Sigmoid colon (tissue), 7 donors: ENCODE measurements around the gene PRR22. TPM values are rescaled to one million over a fixed set of nuclear protein-coding genes. Genes with fewer than 3 reads are reported as not detected.

Source experiments
- DNase-seq: peaks from one replicate; pipeline ENCODE4 v3.0.0-alpha.2; 2019
- H3K27ac ChIP-seq, 4 donors: fragments of 200-600 bp; sonication (generic); one replicate each; pipeline ENCODE4 v1.5.1; 2016 to 2019; ENCODE audit warnings: mild to moderate bottlenecking in 1 of 4
- H3K27me3 ChIP-seq, 3 donors: fragments of 200-600 bp; sonication (generic); one replicate each; pipeline ENCODE4 v1.5.1; 2019; ENCODE audit warnings: mild to moderate bottlenecking in 1 of 3
- H3K36me3 ChIP-seq, 4 donors: fragments of 200-600 bp; sonication (generic); one replicate each; pipeline ENCODE4 v1.5.1; 2016 to 2019
- H3K4me1 ChIP-seq, 4 donors: fragments of 200-600 bp; sonication (generic); one replicate each; pipeline ENCODE4 v1.5.1; 2017 to 2019
- H3K4me3 ChIP-seq, 4 donors: fragments of 200-600 bp; sonication (generic); one replicate each; pipeline ENCODE4 v1.5.1; 2017 to 2019; ENCODE audit warnings: mild to moderate bottlenecking in 2 of 4, moderate library complexity in 1 of 4
- H3K9me3 ChIP-seq, 4 donors: fragments of 200-600 bp in 3 of 4; sonication (generic) in 3 of 4; one replicate each; pipeline versions ENCODE4 v1.5.1 to v1.6.1; 2013 to 2019
- EP300 ChIP-seq, 4 donors: sonication (generic); formaldehyde crosslinking; IDR thresholded peaks; one replicate each; pipeline ENCODE4 v1.6.1; 2017; ENCODE audit warnings: antibody characterized with exemption in 4 of 4
- POLR2A ChIP-seq, 2 donors: fragments of 450-650 bp; IDR thresholded peaks; one replicate each; pipeline ENCODE4 v1.6.1; 2016; ENCODE audit warnings: antibody characterized with exemption in 2 of 2, mild to moderate bottlenecking in 2 of 2, moderate library complexity in 2 of 2
- POLR2AphosphoS5 ChIP-seq, 4 donors: sonication (generic); formaldehyde crosslinking; IDR thresholded peaks; one replicate each; pipeline ENCODE4 v1.6.1; 2017; ENCODE audit warnings: antibody characterized with exemption in 4 of 4
- WGBS, 2 donors: extraction: QIAGEN DNeasy Blood & Tissue Kit; methylation state at CpG; one replicate each; pipeline ENCODE4 v1.1.7; 2013; 5-methylcytosine and 5-hydroxymethylcytosine counted together
- intact Hi-C: fragments of 100-400 bp; cut with DNase I; formaldehyde crosslinking; loops from one replicate; pipeline ENCODE4 v1.15.1; 2023
- polyA plus RNA-seq, 3 donors: library from polyadenylated mRNA; stranded (reverse); fragments of 200-250 nt; gene quantifications; one replicate each; pipeline ENCODE4 v1.2.3, GENCODE V29; 2013
- total RNA-seq, 4 donors: library from RNA; depleted of rRNA; stranded (reverse); fragments of >200 nt; gene quantifications; one replicate each; pipeline ENCODE4 v1.1.0, GENCODE V29; 2016
- TF ChIP-seq, protein P1 (sequence below), 4 experiments: fragments of 450-650 bp in 3 of 4; fragments of 200-600 bp in 1 of 4; IDR thresholded peaks; one replicate each; pipeline ENCODE4 v1.5.1; 2016 to 2019; ENCODE audit warnings: antibody characterized with exemption in 4 of 4, mild to moderate bottlenecking in 3 of 4, moderate library complexity in 2 of 4
- donor health status: healthy with polysubstance abuse.
- donor health status: Bipolar disorder and iron deficiency.
- donor health status: healthy.

PRR22 gene
- total and polyA plus RNA-seq, 7 donors: 0.60 to 9.2 (median 0.90) TPM; not detected in 3

DNA sequence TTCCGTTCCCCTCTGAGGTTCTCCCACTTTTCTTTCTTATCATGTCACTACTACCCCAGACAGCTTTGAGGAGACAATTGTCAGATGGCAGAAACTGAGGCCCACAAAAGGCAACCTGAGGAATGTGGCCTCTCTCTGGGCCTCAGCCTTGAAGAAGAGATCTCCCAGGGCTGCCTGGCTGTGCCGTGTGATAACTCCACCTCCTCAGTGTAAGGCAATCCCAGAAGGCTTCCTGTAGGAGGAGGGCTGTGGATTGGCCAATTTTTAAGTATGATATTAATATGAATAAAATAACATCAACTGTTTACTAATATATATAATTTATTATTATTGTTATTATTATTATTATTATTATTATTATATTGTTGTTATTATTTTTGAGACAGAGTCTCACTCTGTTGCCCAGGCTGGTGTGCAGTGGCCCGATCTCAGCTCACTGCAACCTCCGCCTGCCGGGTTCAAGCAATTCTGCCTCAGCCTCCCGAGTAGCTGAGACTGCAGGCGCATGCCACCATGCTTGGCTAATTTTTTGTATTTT, 10.9 kb upstream of the PRR22 start:
- intact Hi-C loops: no loop called here
- H3K9me3 ChIP-seq: no peaks in the 10 kb centered on the region
- no peak overlapping the region for H3K4me3 ChIP-seq
- 94 to 96% methylated on average over 7 of the region's 7 CpGs for WGBS, 2 donors
- no peaks in the 10 kb centered on the region for H3K36me3 ChIP-seq
- no peak overlapping the region for H3K27ac ChIP-seq
- DNase-seq: no peak
- peaks cover 0 to under 1% (median under 1%) of the 10 kb centered on the region in 4 donors for H3K4me1 ChIP-seq
- TF ChIP-seq POLR2A (IDR thresholded peaks at IDR 0.05) (no peak), POLR2AphosphoS5 (IDR thresholded peaks at IDR 0.05) (no peak), EP300 (IDR thresholded peaks at IDR 0.05) (no peak)
- TF ChIP-seq, protein P1, sequence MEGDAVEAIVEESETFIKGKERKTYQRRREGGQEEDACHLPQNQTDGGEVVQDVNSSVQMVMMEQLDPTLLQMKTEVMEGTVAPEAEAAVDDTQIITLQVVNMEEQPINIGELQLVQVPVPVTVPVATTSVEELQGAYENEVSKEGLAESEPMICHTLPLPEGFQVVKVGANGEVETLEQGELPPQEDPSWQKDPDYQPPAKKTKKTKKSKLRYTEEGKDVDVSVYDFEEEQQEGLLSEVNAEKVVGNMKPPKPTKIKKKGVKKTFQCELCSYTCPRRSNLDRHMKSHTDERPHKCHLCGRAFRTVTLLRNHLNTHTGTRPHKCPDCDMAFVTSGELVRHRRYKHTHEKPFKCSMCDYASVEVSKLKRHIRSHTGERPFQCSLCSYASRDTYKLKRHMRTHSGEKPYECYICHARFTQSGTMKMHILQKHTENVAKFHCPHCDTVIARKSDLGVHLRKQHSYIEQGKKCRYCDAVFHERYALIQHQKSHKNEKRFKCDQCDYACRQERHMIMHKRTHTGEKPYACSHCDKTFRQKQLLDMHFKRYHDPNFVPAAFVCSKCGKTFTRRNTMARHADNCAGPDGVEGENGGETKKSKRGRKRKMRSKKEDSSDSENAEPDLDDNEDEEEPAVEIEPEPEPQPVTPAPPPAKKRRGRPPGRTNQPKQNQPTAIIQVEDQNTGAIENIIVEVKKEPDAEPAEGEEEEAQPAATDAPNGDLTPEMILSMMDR (IDR thresholded peaks at IDR 0.05): no peak
- no peaks in the 10 kb centered on the region for H3K27me3 ChIP-seq

DNA sequence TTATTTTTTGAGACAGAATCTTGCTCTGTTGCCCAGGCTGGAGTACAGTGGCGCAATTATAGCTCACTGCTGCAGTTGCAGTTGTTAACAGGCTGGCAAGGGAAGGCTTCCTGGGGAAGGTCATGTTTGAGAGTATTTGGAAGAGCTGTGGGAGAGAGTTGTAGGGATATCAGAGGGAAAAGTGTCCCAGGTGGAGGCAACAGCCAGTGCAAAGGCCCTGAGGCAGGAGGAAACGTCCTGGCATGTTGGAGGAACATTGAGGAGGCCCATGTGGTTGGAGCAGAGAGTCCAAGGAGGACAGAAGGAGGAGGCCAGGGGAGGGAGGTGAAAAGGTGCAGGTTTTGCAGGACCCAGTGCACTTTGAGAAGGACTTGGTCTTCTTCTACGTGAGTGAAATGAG, 8.6 kb upstream of the PRR22 start:
- no peak overlapping the region for H3K4me3 ChIP-seq
- H3K27ac ChIP-seq: no peak overlapping the region
- H3K27me3 ChIP-seq: no peaks in the 10 kb centered on the region
- no peaks in the 10 kb centered on the region for H3K9me3 ChIP-seq
- H3K4me1 ChIP-seq: peaks cover 2 to 9% (median 9%) of the 10 kb centered on the region in 4 donors
- DNase-seq: no peak
- intact Hi-C loops: loop anchor here (5.0 kb wide), 3 partner anchors 71 to 184 kb away; partner anchors contain the start of genes CATSPERD, LONP1, RANBP3 and SAFB
- peaks cover 14 to 19% (median 16%) of the 10 kb centered on the region in 4 donors for H3K36me3 ChIP-seq
- WGBS, 2 donors: 91 to 92% methylated on average over 3 of the region's 3 CpGs
- TF ChIP-seq EP300 (IDR thresholded peaks at IDR 0.05): no peak
- TF ChIP-seq POLR2AphosphoS5 (IDR thresholded peaks at IDR 0.05): no peak
- TF ChIP-seq POLR2A (IDR thresholded peaks at IDR 0.05): no peak
- TF ChIP-seq, protein P1 (IDR thresholded peaks at IDR 0.05): no peak

DNA sequence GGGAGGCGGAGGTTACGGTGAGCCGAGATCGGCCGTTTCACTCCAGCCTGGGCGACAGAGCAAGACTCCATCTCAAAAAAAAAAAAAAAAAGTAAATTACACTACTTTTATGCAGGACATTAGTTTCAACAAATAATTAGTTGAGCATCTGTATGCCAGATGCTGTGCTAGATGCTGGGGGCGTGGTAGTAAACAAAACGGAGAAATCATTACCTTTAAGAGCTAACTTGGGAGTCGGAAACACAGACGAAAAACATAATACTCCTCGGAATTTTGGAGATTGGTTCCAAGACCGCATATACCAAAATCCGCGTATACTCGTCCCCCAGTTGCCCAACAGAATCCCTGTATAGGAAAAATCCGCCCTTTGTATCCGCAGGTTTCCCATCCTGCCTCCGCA, 7.7 kb upstream of the PRR22 start:
- no peaks in the 10 kb centered on the region for H3K27me3 ChIP-seq
- DNase-seq: no peak
- peaks cover 22 to 29% (median 25%) of the 10 kb centered on the region in 4 donors for H3K36me3 ChIP-seq
- TF ChIP-seq EP300 (IDR thresholded peaks at IDR 0.05): no peak
- TF ChIP-seq, protein P1 (IDR thresholded peaks at IDR 0.05): no peak
- no peak for TF ChIP-seq POLR2AphosphoS5 (IDR thresholded peaks at IDR 0.05)
- TF ChIP-seq POLR2A (IDR thresholded peaks at IDR 0.05): no peak
- H3K4me1 ChIP-seq: peaks cover 2 to 9% (median 9%) of the 10 kb centered on the region in 4 donors
- no peak overlapping the region for H3K4me3 ChIP-seq
- no peaks in the 10 kb centered on the region for H3K9me3 ChIP-seq
- no peak overlapping the region for H3K27ac ChIP-seq
- 95 to 96% methylated on average over 18 of the region's 18 CpGs for WGBS, 2 donors
- intact Hi-C loops: loop anchor here (5.0 kb wide), 3 partner anchors 70 to 185 kb away; partner anchors contain the start of genes CATSPERD, LONP1, RANBP3 and SAFB

DNA sequence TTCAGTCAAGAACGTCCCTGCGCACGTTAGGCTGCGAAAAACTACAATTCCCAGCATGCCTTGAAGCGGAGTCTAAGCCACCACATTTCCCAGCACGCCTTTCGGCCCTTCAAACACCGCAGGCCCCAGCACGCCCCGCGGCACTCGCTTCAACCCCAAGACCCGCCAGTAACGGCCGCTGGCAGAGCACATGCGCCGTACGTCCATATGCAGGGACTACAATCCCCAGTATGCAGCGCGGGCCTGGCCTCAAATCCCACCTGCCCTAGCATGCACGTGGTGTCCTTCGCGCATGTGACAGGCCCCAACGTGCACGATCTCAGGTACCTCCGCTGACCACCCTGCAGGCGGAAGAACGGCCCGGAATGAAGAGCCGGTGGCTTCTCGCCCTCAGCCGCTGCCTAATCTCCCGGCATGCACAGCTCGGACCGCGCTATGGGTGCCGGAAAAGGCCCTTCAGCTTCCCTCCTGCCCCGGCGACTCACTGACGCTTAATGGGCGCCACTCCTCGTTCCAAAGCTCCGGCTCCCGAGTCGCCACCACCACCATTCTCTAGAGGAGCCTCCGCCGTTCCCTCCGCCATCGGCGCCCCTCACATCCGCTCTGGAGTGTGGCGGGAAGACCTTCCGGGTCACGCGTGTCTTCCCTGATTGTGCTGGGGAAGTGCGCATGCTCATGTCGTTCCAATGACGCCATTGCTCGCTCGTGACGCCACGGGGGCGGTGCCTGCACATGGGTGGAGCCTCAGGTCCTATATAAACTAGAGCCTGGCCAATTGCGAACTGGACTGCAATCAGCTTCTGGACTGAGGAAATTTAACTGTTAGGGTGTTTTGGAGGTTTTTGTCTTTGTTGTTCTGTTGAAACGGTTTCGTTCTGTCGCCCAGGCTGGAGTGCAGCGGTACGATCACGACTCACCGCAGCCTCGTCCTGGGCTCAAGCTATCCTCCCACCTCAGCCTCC, 6.3 kb upstream of the PRR22 start, which contains the start of gene DUS3L:
DUS3L (minus strand) TSS at position 605 of the 962 bp plus-strand sequence; CDS start at position 583, 22 bp downstream.
- Histone ChIP-seq H3K4me3 (peak within 1 kb of the TSS; percentile 88 to 97 (median 92)), H3K9me3 (no peaks in the 10 kb centered on the region), H3K27me3 (no peaks in the 10 kb centered on the region), H3K27ac (peak within 1 kb of the TSS; percentile 98 to 100 (median 99)), H3K36me3 (peaks cover 35 to 43% (median 38%) of the 10 kb centered on the region in 4 donors), H3K4me1 (peaks cover 2 to 9% (median 9%) of the 10 kb centered on the region in 4 donors)
- peak in 1 of 4 donors; percentile 48 for TF ChIP-seq EP300 (IDR thresholded peaks at IDR 0.05)
- TF ChIP-seq, protein P1 (IDR thresholded peaks at IDR 0.05): no peak
- TF ChIP-seq POLR2AphosphoS5 (IDR thresholded peaks at IDR 0.05): peak; percentile 73 to 93 (median 86)
- peak; percentile 63 to 66 for TF ChIP-seq POLR2A (IDR thresholded peaks at IDR 0.05)
- DNase-seq: peak; percentile 99
- intact Hi-C loops: loop anchor here (5.0 kb wide), 3 partner anchors 69 to 186 kb away; partner anchors contain the start of genes CATSPERD, LONP1, RANBP3 and SAFB
- WGBS, 2 donors: 11% methylated on average over 72 of the region's 72 CpGs
